WTC11 (cell line): ENCODE measurements around the gene LNX2.

Source experiments
- ATF3 ChIP-seq: sonication (generic); formaldehyde crosslinking; conservative IDR thresholded peaks from 2 replicates; pipeline ENCODE4 v1.8.1; 2022; ENCODE audit warnings: mild to moderate bottlenecking, missing genetic modification reagents
- ATF6 ChIP-seq: sonication (generic); formaldehyde crosslinking; IDR thresholded peaks from 2 replicates; pipeline ENCODE4 v1.8.1; 2023; ENCODE audit warnings: mild to moderate bottlenecking, missing genetic modification reagents
- JUN ChIP-seq: sonication (generic); formaldehyde crosslinking; IDR thresholded peaks from 2 replicates; pipeline ENCODE4 v1.8.0; 2023; ENCODE audit warnings: mild to moderate bottlenecking, missing genetic modification reagents
- NR3C1 ChIP-seq: sonication (generic); formaldehyde crosslinking; conservative IDR thresholded peaks from 2 replicates; pipeline ENCODE4 v1.8.1; 2023; ENCODE audit warnings: low read depth, mild to moderate bottlenecking, missing genetic modification reagents
- OVOL2 ChIP-seq: fragments of 250-450 bp; sonication (Bioruptor Pico); IDR thresholded peaks from 2 replicates; pipeline ENCODE4 v1.9.0; 2021; ENCODE audit warnings: mild to moderate bottlenecking, borderline replicate concordance
- PRRX2 ChIP-seq: fragments of 250-450 bp; sonication (Bioruptor Pico); IDR thresholded peaks from 2 replicates; pipeline ENCODE4 v1.8.0; 2021; ENCODE audit warnings: mild to moderate bottlenecking
- USF2 ChIP-seq: sonication (generic); formaldehyde crosslinking; IDR thresholded peaks from 2 replicates; pipeline ENCODE4 v1.8.1; 2023; ENCODE audit warnings: mild to moderate bottlenecking, missing genetic modification reagents, moderate library complexity
- ZBTB21 ChIP-seq: sonication (generic); formaldehyde crosslinking; IDR thresholded peaks from 2 replicates; pipeline ENCODE4 v1.8.1; 2023; ENCODE audit warnings: mild to moderate bottlenecking, missing genetic modification reagents, borderline replicate concordance
- TF ChIP-seq, protein P1 (sequence below): fragments of 200-600 bp; IDR thresholded peaks from 2 replicates; pipeline ENCODE4 v1.8.0; 2022; ENCODE audit warnings: antibody characterized with exemption
- TF ChIP-seq, protein P2 (sequence below): sonication (generic); formaldehyde crosslinking; IDR thresholded peaks from 2 replicates; pipeline ENCODE4 v1.8.1; 2023; ENCODE audit warnings: mild to moderate bottlenecking, moderate library complexity, missing genetic modification reagents
- TF ChIP-seq, protein P3 (sequence below): sonication (generic); formaldehyde crosslinking; IDR thresholded peaks from 2 replicates; pipeline ENCODE4 v1.8.0; 2022; ENCODE audit warnings: mild to moderate bottlenecking, missing genetic modification reagents
- TF ChIP-seq, protein P4 (sequence below): sonication (generic); formaldehyde crosslinking; IDR thresholded peaks from 2 replicates; pipeline ENCODE4 v1.8.0; 2022; ENCODE audit warnings: mild to moderate bottlenecking, missing genetic modification reagents

DNA sequence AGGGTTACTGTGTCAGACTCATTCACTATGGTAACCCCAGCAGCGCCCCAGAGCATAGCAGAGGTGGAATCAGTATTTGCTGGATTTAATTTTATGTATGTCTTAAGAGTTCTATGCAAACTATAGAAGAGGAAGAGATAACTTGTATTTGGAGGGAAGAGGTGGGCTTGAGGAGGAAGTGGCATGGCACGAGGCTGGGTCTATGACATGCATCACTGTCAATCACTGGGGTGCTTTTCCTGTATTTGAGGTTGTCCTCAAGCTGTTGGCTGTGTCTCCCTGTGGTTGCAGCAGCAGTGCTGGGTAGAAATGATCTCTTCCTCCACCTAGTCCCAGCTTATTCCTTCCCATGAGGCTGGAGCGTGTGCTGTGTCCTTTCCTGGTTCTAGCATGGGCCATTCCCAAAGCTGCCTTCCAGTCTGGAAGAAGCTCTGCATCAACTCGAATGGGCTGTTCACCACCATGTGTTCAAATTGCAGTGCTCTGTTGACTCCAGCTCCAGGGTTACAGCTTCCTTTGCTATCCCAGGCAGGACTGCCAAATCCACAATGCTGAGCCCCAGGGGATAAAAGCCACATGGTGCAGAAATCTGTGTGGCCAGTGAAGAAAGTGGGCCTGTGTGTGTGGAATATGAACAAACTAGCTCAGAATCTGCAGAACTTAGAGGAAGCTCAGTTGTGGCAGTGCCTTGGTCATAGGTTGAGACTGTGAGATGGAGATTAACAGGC is 96.8 kb downstream of the LNX2 start:
- TF ChIP-seq, protein P1, sequence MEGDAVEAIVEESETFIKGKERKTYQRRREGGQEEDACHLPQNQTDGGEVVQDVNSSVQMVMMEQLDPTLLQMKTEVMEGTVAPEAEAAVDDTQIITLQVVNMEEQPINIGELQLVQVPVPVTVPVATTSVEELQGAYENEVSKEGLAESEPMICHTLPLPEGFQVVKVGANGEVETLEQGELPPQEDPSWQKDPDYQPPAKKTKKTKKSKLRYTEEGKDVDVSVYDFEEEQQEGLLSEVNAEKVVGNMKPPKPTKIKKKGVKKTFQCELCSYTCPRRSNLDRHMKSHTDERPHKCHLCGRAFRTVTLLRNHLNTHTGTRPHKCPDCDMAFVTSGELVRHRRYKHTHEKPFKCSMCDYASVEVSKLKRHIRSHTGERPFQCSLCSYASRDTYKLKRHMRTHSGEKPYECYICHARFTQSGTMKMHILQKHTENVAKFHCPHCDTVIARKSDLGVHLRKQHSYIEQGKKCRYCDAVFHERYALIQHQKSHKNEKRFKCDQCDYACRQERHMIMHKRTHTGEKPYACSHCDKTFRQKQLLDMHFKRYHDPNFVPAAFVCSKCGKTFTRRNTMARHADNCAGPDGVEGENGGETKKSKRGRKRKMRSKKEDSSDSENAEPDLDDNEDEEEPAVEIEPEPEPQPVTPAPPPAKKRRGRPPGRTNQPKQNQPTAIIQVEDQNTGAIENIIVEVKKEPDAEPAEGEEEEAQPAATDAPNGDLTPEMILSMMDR: no peak
- no peak for TF ChIP-seq OVOL2 (CRISPR knock-in tag)
- TF ChIP-seq ATF6 (CRISPR knock-in tag): no peak
- no peak for TF ChIP-seq PRRX2 (CRISPR knock-in tag)
- TF ChIP-seq, protein P2, sequence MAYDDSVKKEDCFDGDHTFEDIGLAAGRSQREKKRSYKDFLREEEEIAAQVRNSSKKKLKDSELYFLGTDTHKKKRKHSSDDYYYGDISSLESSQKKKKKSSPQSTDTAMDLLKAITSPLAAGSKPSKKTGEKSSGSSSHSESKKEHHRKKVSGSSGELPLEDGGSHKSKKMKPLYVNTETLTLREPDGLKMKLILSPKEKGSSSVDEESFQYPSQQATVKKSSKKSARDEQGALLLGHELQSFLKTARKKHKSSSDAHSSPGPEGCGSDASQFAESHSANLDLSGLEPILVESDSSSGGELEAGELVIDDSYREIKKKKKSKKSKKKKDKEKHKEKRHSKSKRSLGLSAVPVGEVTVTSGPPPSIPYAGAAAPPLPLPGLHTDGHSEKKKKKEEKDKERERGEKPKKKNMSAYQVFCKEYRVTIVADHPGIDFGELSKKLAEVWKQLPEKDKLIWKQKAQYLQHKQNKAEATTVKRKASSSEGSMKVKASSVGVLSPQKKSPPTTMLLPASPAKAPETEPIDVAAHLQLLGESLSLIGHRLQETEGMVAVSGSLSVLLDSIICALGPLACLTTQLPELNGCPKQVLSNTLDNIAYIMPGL (CRISPR knock-in tag): no peak
- no peak for TF ChIP-seq ATF3 (CRISPR knock-in tag)
- TF ChIP-seq USF2: no peak
- TF ChIP-seq, protein P3, sequence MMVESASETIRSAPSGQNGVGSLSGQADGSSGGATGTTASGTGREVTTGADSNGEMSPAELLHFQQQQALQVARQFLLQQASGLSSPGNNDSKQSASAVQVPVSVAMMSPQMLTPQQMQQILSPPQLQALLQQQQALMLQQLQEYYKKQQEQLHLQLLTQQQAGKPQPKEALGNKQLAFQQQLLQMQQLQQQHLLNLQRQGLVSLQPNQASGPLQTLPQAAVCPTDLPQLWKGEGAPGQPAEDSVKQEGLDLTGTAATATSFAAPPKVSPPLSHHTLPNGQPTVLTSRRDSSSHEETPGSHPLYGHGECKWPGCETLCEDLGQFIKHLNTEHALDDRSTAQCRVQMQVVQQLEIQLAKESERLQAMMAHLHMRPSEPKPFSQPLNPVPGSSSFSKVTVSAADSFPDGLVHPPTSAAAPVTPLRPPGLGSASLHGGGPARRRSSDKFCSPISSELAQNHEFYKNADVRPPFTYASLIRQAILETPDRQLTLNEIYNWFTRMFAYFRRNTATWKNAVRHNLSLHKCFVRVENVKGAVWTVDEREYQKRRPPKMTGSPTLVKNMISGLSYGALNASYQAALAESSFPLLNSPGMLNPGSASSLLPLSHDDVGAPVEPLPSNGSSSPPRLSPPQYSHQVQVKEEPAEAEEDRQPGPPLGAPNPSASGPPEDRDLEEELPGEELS (CRISPR knock-in tag): no peak
- TF ChIP-seq NR3C1 (CRISPR knock-in tag): no peak
- TF ChIP-seq, protein P4, sequence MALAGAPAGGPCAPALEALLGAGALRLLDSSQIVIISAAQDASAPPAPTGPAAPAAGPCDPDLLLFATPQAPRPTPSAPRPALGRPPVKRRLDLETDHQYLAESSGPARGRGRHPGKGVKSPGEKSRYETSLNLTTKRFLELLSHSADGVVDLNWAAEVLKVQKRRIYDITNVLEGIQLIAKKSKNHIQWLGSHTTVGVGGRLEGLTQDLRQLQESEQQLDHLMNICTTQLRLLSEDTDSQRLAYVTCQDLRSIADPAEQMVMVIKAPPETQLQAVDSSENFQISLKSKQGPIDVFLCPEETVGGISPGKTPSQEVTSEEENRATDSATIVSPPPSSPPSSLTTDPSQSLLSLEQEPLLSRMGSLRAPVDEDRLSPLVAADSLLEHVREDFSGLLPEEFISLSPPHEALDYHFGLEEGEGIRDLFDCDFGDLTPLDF (CRISPR knock-in tag): no peak
- no peak for TF ChIP-seq JUN
- no peak for TF ChIP-seq ZBTB21
